Measurements from ENCODE around the gene SPRED1.

SPRED1 gene

DNA sequence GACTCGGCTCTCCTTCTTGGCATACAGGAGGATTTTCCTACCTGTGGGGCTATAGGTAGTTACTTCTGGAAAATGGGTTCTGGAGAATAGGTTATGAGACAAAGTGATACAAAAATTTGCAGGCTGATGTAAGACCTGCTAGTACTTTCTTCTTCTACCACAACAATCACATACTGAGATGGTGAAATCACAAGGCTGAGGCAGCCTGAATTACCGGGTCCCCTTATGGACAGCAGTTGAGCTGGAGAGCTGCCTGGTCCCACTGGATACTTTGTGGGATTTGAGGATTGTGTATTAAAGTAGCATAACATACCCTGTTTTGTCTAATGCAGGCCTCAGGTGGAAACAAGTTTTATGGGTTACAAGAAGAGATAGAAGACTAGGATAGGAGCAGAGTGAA is 114.8 kb downstream of the SPRED1 start:
- DNase-seq, result no peak

DNA sequence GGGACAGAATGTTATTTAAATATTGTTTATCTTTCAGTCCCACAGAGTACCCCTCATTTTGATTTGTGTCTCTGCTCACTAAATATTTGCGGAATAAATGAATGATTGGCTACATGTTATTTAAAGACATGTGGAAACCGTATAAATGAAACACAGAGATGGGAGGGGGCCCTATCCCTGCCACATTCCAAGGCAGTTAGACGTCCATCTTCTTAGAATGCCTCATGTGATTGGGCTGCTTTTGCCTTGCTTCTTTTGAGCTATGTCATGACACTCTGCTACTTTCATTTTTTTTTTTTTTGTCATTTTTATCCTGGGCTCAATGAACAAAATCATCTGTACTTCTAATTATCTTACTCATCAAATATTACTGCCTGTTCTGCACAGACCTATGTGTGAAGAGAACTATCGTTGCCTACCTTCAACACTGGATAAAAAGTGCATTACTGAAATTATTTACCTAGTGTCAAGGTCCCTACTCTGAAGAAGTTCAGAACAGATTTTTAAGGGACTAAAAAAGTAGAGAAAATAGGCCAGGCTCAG is 117.4 kb downstream of the SPRED1 start:
- DNase-seq, result no peak

DNA sequence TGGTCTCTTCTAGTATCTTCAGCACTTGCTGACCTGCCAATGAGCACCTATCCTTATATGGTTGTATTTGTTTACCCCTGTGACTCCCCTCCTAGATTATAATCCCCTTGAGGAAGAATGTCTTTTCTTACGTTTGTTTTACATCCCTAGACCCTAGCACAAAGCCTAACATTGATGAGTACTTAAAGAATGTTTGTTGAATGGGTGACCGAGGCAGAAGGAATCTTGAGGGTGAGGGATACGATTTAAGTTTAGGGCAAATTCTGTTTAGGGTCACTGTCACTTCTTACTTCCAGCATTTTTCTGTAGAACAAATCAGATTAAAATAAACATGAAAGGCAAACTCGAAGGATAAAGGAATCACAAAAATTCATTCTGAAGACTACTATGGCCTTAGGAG is 120.4 kb downstream of the SPRED1 start:
- DNase-seq, result no peak

DNA sequence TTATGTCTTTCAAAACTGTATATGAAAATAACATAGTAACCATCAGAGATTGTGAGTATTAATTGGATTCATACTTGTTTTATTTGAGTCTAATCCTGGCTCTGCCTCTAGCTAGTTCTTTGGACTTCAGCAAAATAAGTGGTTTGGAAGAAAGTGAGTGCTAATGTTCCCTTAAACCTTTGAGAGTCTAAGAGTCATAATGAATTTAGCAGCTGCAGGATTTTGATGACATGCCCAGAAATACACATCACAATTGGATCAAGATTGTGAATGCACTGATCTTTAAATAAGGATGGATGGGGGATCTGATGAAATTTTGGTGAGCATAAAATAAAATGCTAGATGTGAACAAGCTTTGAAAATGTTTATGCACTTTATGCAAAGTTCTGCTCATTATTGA is 121.4 kb downstream of the SPRED1 start:
- no peak for DNase-seq

DNA sequence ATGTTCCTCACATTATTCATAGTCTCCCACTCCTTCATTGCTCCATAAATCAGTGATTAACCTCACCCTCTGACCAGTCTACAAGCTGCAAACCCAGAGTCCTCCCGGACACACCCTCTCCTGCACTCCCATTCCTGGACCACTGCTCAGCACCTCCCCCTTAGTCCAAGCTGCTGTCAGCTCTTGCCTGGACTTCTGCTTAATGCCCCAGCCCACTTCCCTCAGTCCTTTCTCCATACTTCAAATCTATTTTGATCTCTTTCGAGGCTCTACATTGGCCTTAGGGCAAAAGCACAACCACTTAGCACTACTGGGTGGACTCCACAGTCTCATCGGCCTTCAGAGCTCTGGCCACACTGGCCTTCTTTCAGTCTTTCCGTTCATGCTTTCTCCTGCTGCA is 121.9 kb downstream of the SPRED1 start:
- no peak for DNase-seq

DNA sequence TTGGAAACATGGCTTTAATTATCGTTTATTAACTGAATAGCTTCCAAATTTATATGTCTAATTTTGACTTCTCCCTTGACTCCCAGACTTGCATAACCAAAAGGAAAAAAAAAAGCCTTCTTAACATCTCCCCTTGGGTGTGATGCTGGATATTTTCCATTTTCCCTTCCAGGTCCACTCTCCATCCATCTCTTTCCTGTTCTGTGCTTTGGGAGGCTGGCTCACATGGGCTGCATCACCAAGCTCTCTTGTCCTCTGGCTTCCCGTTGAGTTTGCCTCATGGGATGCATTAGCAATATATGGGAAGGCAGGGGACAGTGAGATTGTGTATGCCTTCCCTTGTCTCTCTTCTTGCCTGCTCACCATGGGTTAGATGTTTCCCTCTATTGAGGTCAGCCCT is 123.4 kb downstream of the SPRED1 start:
- DNase-seq, result no peak

DNA sequence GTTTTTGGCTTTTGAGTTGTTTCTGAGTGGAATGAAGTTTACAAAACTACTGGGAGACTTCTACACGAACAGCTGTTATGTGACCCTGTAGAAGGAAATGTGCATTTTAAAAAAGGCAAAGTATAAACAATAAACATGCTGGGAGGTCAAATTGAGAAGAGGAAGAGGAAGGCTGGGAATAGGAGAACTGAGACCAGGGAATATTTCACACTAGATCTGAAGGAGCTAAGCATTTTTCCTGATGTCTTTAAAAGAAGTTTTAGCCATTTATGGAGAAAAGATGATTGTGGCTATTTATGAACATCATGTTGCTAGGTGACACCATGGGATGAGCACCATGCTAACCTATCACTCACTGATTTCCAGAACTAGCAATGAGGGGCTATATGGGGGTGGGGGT is 125.0 kb downstream of the SPRED1 start:
- no peak for DNase-seq

DNA sequence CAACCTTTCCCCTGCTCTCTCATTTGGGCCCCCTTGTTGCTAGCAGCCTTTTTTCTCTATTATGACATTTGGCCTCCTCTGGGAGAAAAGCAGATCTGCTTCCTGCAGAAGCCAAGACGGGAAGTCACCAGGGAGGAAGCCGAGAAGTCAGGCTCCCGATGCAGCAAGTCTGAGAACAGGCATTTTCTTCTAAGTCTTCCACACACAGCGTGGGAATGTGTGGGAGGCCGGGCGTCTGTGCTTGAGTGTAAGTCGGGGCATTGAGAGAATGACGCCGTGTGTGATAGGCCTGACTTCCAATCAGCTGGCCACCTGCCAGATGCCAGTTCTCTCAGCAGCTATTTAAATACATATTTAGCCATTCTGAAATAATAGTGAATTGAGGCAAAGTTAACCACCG is 125.5 kb downstream of the SPRED1 start:
- no peak for DNase-seq

DNA sequence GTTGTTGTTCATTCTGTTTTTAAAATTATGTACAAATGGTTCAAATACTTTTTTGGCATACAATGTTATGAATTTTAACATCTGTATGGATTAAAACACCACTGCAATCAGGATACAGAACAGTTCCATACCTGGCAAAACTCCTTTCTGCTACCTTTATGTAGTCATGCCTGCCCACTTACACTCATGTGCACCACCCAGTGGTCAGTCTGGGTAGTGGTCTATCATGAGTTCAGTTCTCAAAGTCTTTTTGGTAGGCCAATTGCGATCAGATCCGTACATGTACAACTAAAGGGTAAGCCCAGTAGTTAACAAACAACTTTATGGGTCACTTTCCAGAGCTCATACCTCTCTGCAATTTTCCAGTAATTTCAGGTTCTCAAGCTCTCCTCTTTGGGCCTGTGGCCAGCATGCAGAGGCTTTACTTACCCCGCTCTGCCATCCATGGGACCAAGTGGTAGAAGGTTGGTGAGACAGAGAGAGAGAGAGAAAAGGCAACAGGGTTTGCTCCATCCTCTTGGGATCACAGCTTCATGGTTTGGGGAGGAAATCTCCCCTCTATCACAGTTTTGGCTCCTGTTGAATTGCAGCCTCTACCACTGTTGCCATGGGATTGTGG is 137.4 kb downstream of the SPRED1 start:
- DNase-seq, result peak; percentile 0

DNA sequence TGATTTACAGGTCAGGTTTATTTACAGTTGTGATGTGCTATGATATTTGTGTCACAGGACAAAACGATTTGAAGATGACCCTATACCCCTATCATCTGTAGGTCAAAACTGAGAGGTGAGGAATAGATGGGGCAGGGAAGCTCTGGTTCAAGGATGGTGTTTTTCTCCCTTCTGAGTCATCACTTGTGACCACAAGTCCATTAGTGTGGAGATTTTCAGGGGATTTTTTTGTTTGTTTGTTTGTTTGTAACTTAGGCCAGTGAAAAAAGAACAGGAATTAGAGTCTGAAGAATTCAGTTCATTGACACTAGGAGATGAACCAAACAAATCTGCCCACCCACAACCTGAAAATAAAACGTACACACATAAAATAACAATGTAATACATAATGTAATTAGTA is 138.6 kb downstream of the SPRED1 start:
- no peak for DNase-seq

DNA sequence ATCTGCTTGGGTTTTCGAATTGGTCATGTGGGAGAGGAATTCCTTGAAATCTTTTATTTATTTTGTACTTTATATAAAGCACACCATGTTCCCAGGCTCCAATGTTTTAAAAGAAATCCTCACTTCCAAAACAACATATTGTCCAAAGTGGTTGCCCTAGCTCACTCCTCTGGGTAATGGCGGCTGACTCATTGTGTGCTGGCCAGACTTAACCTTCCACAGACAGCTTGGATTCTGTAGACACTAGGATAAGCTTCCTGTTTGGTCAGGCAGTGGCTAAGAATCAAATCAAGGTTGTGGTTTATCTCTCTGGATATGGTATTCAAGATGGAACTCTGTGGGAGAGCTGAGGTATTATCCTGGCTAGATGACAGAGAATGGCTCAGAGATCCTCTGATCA is 145.5 kb downstream of the SPRED1 start:
- DNase-seq, result no peak

DNA sequence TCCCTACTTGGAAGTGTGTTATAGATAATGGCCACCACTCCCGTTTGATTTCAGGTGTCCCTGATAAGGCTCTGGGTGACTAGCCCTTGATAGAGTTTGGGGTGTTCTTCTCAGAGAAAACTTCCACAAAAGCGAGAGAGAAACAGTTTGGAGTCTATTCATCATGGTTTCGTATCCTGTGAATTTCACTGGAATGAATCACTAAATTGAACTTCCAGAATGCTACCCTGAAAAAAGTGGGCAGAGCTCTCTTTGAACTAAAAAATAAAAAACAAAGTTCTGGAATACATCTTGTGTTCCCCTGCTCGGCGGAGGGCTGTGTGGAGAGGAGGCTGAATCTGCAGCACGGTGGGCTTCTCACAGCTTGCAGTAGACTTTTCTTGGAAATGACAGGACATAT is 148.5 kb downstream of the SPRED1 start:
- DNase-seq, result no peak

DNA sequence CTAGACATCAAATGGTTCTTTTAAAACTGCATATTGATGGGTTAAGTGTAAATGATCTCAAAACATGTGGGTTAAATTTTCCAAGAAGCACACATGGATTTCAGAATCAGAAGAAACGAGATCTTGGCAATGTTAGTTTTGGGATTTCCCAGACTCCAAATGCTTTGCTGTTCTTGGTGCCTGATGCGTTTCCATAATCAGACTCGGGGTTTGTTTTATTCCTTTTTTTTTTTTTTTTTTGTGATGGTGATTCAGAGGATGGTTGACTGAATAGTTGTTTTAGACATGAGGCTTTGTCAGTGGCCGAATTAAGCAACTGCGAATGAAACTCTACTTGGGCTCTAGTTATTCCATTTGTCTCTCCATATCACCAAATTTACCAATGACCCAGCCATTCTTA is 149.1 kb downstream of the SPRED1 start:
- no peak for DNase-seq

DNA sequence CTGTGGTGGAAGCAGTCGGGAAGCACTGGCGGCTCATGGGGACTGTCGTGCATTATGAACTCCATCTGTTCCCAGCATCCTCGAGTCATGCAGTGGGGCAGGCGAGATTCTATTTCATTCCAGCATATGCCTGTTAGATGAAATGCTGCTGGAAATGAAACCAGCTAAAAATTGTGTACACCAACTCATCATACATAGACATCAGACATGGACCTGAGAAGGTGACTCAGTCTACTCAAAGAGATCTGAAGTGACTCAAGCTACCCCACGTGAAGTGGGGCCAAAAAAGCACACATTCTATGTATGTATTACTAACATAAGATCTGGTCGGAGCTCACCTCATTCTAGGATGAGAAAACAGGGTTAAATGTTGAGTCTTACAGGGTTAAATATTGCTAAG is 153.8 kb downstream of the SPRED1 start:
- no peak for DNase-seq
